IMR-90 (cell line): ENCODE measurements around the gene TEAD1. TPM values are rescaled to one million over a fixed set of nuclear protein-coding genes. Genes with fewer than 3 reads are reported as not detected.

Experiments used
- ATAC-seq: fragments of 200-7000 bp; cut with Tn5 transposase; 2 replicates; pipeline ENCODE4 v1.9.1; 2020; ENCODE audit warnings: low read depth, mild to moderate bottlenecking, moderate library complexity
- BruUV-seq: library from RNA; stranded (reverse); fragments of 400-500 nt; replicated peaks from 2 replicates; lab custom pipeline; 2021; lab: Mats Ljungman, UMichigan
- CTCF ChIA-PET: fragments of 300-600 bp; formaldehyde crosslinking; extraction: SDS; loops from one replicate; lab custom pipeline; 2021; ENCODE audit warnings: antibody characterized with exemption; lab: Yijun Ruan, JAX
- POLR2A ChIA-PET: fragments of 300-600 bp; sonication (Branson Sonifier 250); formaldehyde crosslinking; loops from one replicate; lab custom pipeline; 2022; ENCODE audit warnings: antibody characterized with exemption; ENCODE audit not compliant: unreplicated experiment; lab: Charles Lee
- DNase-seq: peaks from one replicate; pipeline ENCODE4 v3.0.0; 2013
- H2AFZ ChIP-seq: replicated peaks from 2 replicates; pipeline ENCODE3; 2013; ENCODE audit warnings: low read length, mild to moderate bottlenecking; ENCODE audit not compliant: poor library complexity
- H2AK5ac ChIP-seq: 2 replicates; pipeline ENCODE4 v1.6.1; 2013; ENCODE audit warnings: low read depth, low read length, inconsistent platforms
- H2AK9ac ChIP-seq: replicated peaks from 2 replicates; pipeline ENCODE3; 2013; ENCODE audit warnings: mild to moderate bottlenecking, low read depth, low read length, moderate library complexity; ENCODE audit not compliant: poor library complexity
- H2BK120ac ChIP-seq: 2 replicates; pipeline ENCODE4 v1.6.1; 2013; ENCODE audit warnings: low read depth, low read length, inconsistent platforms
- H2BK15ac ChIP-seq: 3 replicates; pipeline ENCODE4 v1.6.1; 2013; ENCODE audit warnings: low read depth, low read length, inconsistent platforms
- H2BK20ac ChIP-seq: 2 replicates; pipeline ENCODE4 v1.6.1; 2013; ENCODE audit warnings: low read depth, mild to moderate bottlenecking, inconsistent platforms, low read length, moderate library complexity
- H2BK5ac ChIP-seq: 2 replicates; pipeline ENCODE4 v1.6.1; 2013; ENCODE audit warnings: mild to moderate bottlenecking, low read depth, low read length, inconsistent platforms; ENCODE audit not compliant: poor library complexity, severe bottlenecking
- H3K14ac ChIP-seq: replicated peaks from 2 replicates; pipeline ENCODE4 v1.6.1; 2013; ENCODE audit warnings: low read depth, low read length, inconsistent platforms
- H3K18ac ChIP-seq: 2 replicates; pipeline ENCODE4 v1.6.1; 2013; ENCODE audit warnings: low read depth, low read length, control low read depth
- H3K23ac ChIP-seq: 2 replicates; pipeline ENCODE4 v1.6.1; 2013; ENCODE audit warnings: low read depth, low read length, inconsistent platforms
- H3K27ac ChIP-seq: 2 replicates; pipeline ENCODE4 v1.5.1; 2013; ENCODE audit warnings: mild to moderate bottlenecking, control low read depth, low read length; ENCODE audit not compliant: insufficient read depth
- H3K27me3 ChIP-seq: 2 replicates; pipeline ENCODE4 v1.6.1; 2013; ENCODE audit warnings: low read length; ENCODE audit not compliant: control insufficient read depth, insufficient read depth
- H3K36me3 ChIP-seq: 2 replicates; pipeline ENCODE4 v1.6.1; 2013; ENCODE audit warnings: low read length, mixed read lengths; ENCODE audit not compliant: control insufficient read depth, insufficient read depth
- H3K4ac ChIP-seq: 2 replicates; pipeline ENCODE4 v1.6.1; 2013; ENCODE audit warnings: low read depth, low read length, inconsistent platforms
- H3K4me1 ChIP-seq: 2 replicates; pipeline ENCODE4 v1.6.1; 2013; ENCODE audit warnings: low read length, mixed read lengths; ENCODE audit not compliant: control insufficient read depth, insufficient read depth
- H3K4me2 ChIP-seq: 2 replicates; pipeline ENCODE4 v1.6.1; 2013; ENCODE audit warnings: low read depth, mild to moderate bottlenecking, control low read depth, low read length, moderate library complexity
- H3K4me3 ChIP-seq: 2 replicates; pipeline ENCODE4 v1.5.1; 2013; ENCODE audit warnings: low read depth, mild to moderate bottlenecking, control low read depth, low read length, moderate library complexity; ENCODE audit not compliant: insufficient read depth
- H3K56ac ChIP-seq: 2 replicates; pipeline ENCODE4 v1.6.1; 2013; ENCODE audit warnings: low read length, inconsistent platforms; ENCODE audit not compliant: insufficient read depth; ENCODE audit errors: extremely low read depth
- H3K79me1 ChIP-seq, 2 experiments: 2 replicates each; pipeline ENCODE4 v1.6.1; 2013; ENCODE audit warnings: low read length in 2 of 2, inconsistent platforms in 1 of 2, low read depth in 1 of 2
- H3K9ac ChIP-seq: 2 replicates; pipeline ENCODE4 v1.6.1; 2013; ENCODE audit warnings: low read depth, low read length, control low read depth
- H3K9me1 ChIP-seq: 2 replicates; pipeline ENCODE4 v1.6.1; 2013; ENCODE audit warnings: low read length, inconsistent platforms; ENCODE audit not compliant: insufficient read depth
- H3K9me3 ChIP-seq: 2 replicates; pipeline ENCODE4 v1.6.1; 2013; ENCODE audit warnings: low read length; ENCODE audit not compliant: control insufficient read depth, insufficient read depth
- H4K20me1 ChIP-seq: 2 replicates; pipeline ENCODE4 v1.6.1; 2013; ENCODE audit warnings: low read length, inconsistent platforms; ENCODE audit not compliant: insufficient read depth
- H4K5ac ChIP-seq: 2 replicates; pipeline ENCODE4 v1.6.1; 2013; ENCODE audit warnings: mild to moderate bottlenecking, low read depth, low read length, control low read depth
- H4K8ac ChIP-seq, 2 experiments: 2 replicates each; pipeline ENCODE4 v1.6.1; 2013; ENCODE audit warnings: low read depth in 2 of 2, low read length in 2 of 2, control low read depth in 1 of 2, inconsistent platforms in 1 of 2
- H4K91ac ChIP-seq: 2 replicates; pipeline ENCODE4 v1.6.1; 2013; ENCODE audit warnings: low read depth, low read length, inconsistent platforms; ENCODE audit not compliant: insufficient read depth
- BHLHE40 ChIP-seq: fragments of 150-350 bp; IDR thresholded peaks from 2 replicates; pipeline ENCODE4 v1.6.1; 2016; ENCODE audit warnings: mild to moderate bottlenecking, low read depth, low read length
- CEBPB ChIP-seq: IDR thresholded peaks from 2 replicates; pipeline ENCODE4 v1.6.1; 2012; ENCODE audit warnings: low read depth, low read length, improper control_type of control experiment
- CHD1 ChIP-seq: IDR thresholded peaks from 2 replicates; pipeline ENCODE4 v1.6.1; 2012; ENCODE audit warnings: low read depth, low read length, improper control_type of control experiment
- CTCF ChIP-seq: conservative IDR thresholded peaks from 2 replicates; pipeline ENCODE4 v1.5.1; 2012; ENCODE audit warnings: mild to moderate bottlenecking, low read depth, low read length, improper control_type of control experiment
- ELK1 ChIP-seq: fragments of 150-350 bp; IDR thresholded peaks from 2 replicates; pipeline ENCODE4 v1.6.1; 2016; ENCODE audit warnings: low read depth, mild to moderate bottlenecking, low read length, moderate library complexity, borderline replicate concordance
- MAFK ChIP-seq: IDR thresholded peaks from 2 replicates; pipeline ENCODE4 v1.6.1; 2012; ENCODE audit warnings: low read depth, low read length, improper control_type of control experiment
- MAZ ChIP-seq: IDR thresholded peaks from 2 replicates; pipeline ENCODE4 v1.6.1; 2012; ENCODE audit warnings: low read depth, mild to moderate bottlenecking, low read length, improper control_type of control experiment, moderate library complexity, borderline replicate concordance
- MXI1 ChIP-seq: IDR thresholded peaks from 2 replicates; pipeline ENCODE4 v1.6.1; 2012; ENCODE audit warnings: low read depth, mild to moderate bottlenecking, low read length, moderate library complexity, borderline replicate concordance
- NFE2L2 ChIP-seq: fragments of 150-350 bp; IDR thresholded peaks from 2 replicates; pipeline ENCODE4 v1.6.1; 2016; ENCODE audit warnings: low read depth, mild to moderate bottlenecking, low read length
- POLR2A ChIP-seq: IDR thresholded peaks from 2 replicates; pipeline ENCODE4 v1.6.1; 2012; ENCODE audit warnings: mild to moderate bottlenecking, low read depth, low read length
- RCOR1 ChIP-seq: IDR thresholded peaks from 2 replicates; pipeline ENCODE4 v1.6.1; 2012; ENCODE audit warnings: mild to moderate bottlenecking, low read length, improper control_type of control experiment; ENCODE audit not compliant: insufficient replicate concordance
- SMC3 ChIP-seq: fragments of 150-350 bp; IDR thresholded peaks from 2 replicates; pipeline ENCODE4 v1.6.1; 2016; ENCODE audit warnings: low read depth, mild to moderate bottlenecking, antibody characterized with exemption, low read length, moderate library complexity
- WGBS, 2 experiments: methylation state at CpG; one replicate each; pipeline versions ENCODE4 v1.1.5 to v1.1.7; 2013; ENCODE audit warnings: missing lambda C conversion rate in 2 of 2; ENCODE audit not compliant: insufficient read length in 1 of 2; ENCODE audit errors: extremely low coverage in 2 of 2; 5-methylcytosine and 5-hydroxymethylcytosine counted together
- dilution Hi-C: fragments of 300-500 bp; cut with HindIII; formaldehyde crosslinking; loops from one replicate; pipeline ENCODE4 v1.14.3; 2018; ENCODE audit warnings: low sequenced_read_pairs; ENCODE audit not compliant: unreplicated experiment
- in situ Hi-C: fragments of 300-500 bp; cut with MboI; formaldehyde crosslinking; loops from 3 replicates; pipeline ENCODE4 v1.14.3; 2019; ENCODE audit warnings: low sequenced_read_pairs, inconsistent platforms, mixed read lengths
- intact Hi-C: fragments of 100-400 bp; cut with micrococcal nuclease; formaldehyde crosslinking; loops from 2 replicates; pipeline ENCODE4 v1.10.0; 2022
- polyA plus RNA-seq, 3 experiments: library from polyadenylated mRNA; depleted of rRNA; stranded (reverse); fragments of >200 nt; gene quantifications; 2 replicates each; pipeline ENCODE4 v1.2.3, GENCODE V29; 2012; ENCODE audit warnings: low replicate concordance in 1 of 3
- total RNA-seq: library from RNA; depleted of rRNA; stranded (reverse); fragments of >200 nt; gene quantifications from 2 replicates; pipeline ENCODE4 v1.2.3, GENCODE V29; 2012

TEAD1 gene
- total and polyA plus RNA-seq, 2 of the 4 experiments (the other 2 are of a cell fraction), result 51.8 to 69.2 TPM

- Histone ChIP-seq H3K27ac (peak overlapping the region; percentile 14; the same call in 1 of the 2 replicates), H3K56ac (no peak overlapping the region), H3K36me3 (no peaks in the 10 kb centered on the region), H4K8ac (no peak overlapping the region), H3K9me3 (no peaks in the 10 kb centered on the region), H3K27me3 (no peaks in the 10 kb centered on the region), H2BK15ac (no peak overlapping the region), H4K5ac (no peak overlapping the region), H2AK5ac (0 out of 2 replicates have a peak overlapping the region, but pooled peaks have one; percentile 5), H4K20me1 (peaks cover 85% of the 10 kb centered on the region), H2BK5ac (no peak overlapping the region), H4K91ac (no peak overlapping the region), H3K4me1 (peaks cover 16% of the 10 kb centered on the region), H3K4ac (no peak overlapping the region), H2BK120ac (no peak overlapping the region), H2AK9ac (no peak overlapping the region), H3K9ac (no peak overlapping the region), H2AFZ (no peak overlapping the region), H3K9me1 (peaks cover 32% of the 10 kb centered on the region), H3K4me3 (no peak overlapping the region), H3K14ac (no peak overlapping the region), H3K18ac (no peak overlapping the region), H2BK20ac (no peak overlapping the region), H3K4me2 (peak overlapping the region; percentile 8; the same call in 1 of the 2 replicates), H3K23ac (peak overlapping the region; percentile 65), H3K79me1 (peaks cover 10 to 89% of the 10 kb centered on the region in 2 experiments)
- no peak for TF ChIP-seq ELK1
- no peak for TF ChIP-seq POLR2A
- TF ChIP-seq MAFK, result no peak
- no peak for TF ChIP-seq CHD1
- TF ChIP-seq CTCF, result no peak
- no peak for TF ChIP-seq MAZ
- TF ChIP-seq NFE2L2, result no peak
- TF ChIP-seq CEBPB, result no peak
- TF ChIP-seq MXI1, result no peak
- no peak for TF ChIP-seq RCOR1
- no peak for TF ChIP-seq SMC3
- no peak for TF ChIP-seq BHLHE40
- DNase-seq, result no peak
- intact Hi-C loops (no loop called here), dilution Hi-C loops (no loop called here), in situ Hi-C loops (no loop called here)
- POLR2A ChIA-PET, result no interaction called here
- CTCF ChIA-PET, result interaction anchor here (2.3 kb wide), 1 partner anchor 59 kb away, joined by 12 read pairs; no protein-coding TSS in a partner anchor
- 45% methylated on average over 3 of the region's 6 CpGs; no CpG with 5 or more reads in 1 of the 2 experiments for WGBS, 2 experiments
- ATAC-seq, result no peak
- no TSS peak for BruUV-seq
Measured at GRCh38 chr11:12829131-12829530, 154.9 kb downstream of the TEAD1 start.
